ENCODE results near the gene CALCA.

Gene CALCA

DNA sequence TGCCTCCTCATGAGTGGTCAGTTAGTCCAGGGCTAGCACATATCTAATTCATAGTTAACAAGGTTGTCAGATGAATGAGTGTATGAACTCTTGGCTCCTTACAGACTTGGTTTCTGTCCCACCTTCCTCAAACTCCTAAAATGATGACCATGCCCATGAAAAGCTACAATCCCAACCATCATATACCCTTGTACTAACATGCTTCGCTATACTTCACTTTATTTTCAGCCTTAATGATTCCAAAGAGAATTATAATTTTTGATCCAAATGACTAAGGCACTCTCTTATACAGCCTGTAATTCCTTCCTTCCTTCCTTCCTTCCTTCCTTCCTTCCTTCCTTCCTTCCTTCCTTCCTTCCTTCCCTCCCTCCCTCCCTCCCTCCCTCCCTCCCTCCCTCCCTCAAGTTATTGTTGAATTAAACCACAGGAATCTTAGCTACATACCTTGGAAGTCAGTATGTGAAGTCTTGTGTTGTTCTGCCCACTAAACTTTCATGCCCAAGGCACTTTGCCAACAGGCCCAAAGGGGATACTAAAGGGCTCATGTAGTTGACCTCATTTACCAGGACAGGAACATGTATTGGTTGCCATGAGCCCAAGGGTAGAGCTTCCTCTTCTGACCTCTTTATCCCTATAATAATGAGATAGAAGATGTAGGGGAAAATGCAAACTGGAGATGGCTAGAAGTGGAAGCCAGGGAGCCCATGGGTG lies 37.4 kb downstream of the CALCA start:
- Histone ChIP-seq H3K9ac (ENCODE audit: low read length) (no peak overlapping the region), H3K4me1 (ENCODE audit: control insufficient read depth, low read depth, low read length) (no peaks in the 10 kb centered on the region), H2AK5ac (ENCODE audit: low read length) (no peak overlapping the region), H3K79me2 (ENCODE audit: control insufficient read depth, insufficient read depth, low read length) (no peaks in the 10 kb centered on the region), H3K56ac (ENCODE audit: low read length) (no peak overlapping the region), H3K4ac (ENCODE audit: low read depth, low read length) (no peak overlapping the region), H3K27me3 (ENCODE audit: insufficient read depth, low read length, poor library complexity) (no peaks in the 10 kb centered on the region), H2BK5ac (ENCODE audit: low read length) (no peak overlapping the region), H4K8ac (ENCODE audit: low read depth, low read length) (no peak overlapping the region), H4K5ac (ENCODE audit: low read length) (no peak overlapping the region), H3K79me1 (ENCODE audit: low read length) (no peaks in the 10 kb centered on the region), H2BK120ac (ENCODE audit: low read depth, low read length) (no peak overlapping the region), H3K27ac (ENCODE audit: low read depth, low read length) (no peak overlapping the region), H3K18ac (ENCODE audit: low read length) (no peak overlapping the region), H3K4me3 (ENCODE audit: low read length) (no peak overlapping the region), H2BK15ac (replicated peaks; ENCODE audit: low read depth) (no peak overlapping the region), H3K36me3 (ENCODE audit: control insufficient read depth, insufficient read depth, low read length) (no peaks in the 10 kb centered on the region), H3K4me2 (ENCODE audit: low read length) (no peak overlapping the region), H3K23ac (ENCODE audit: low read length) (no peak overlapping the region)
- DNase-seq = no peak
- no CpG with 5 or more reads among the region's 1 CpG for WGBS (ENCODE audit: extremely low coverage, insufficient coverage, low lambda C conversion rate)

DNA sequence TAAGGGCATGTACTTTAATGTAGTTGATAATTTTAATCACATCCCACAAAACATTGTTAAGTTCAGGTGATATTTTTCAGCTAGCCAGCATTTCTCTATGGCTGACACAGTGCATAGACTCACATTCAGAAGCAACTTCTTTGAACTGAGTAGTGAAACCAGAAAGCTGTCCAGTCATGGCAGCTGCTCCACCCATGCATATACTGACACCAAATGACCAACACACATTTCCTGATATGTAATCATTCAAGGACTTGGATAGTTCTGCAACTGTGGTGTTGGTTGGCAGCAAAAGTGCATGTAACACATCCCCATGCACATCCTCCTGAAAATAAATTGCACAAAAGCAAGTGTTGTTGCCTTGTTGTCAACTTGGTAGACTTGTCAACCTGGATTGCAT lies 39.7 kb downstream of the CALCA start:
- Histone ChIP-seq H3K4me2 (ENCODE audit: low read length) (no peak overlapping the region), H2AK5ac (ENCODE audit: low read length) (no peak overlapping the region), H3K18ac (ENCODE audit: low read length) (no peak overlapping the region), H3K4ac (ENCODE audit: low read depth, low read length) (no peak overlapping the region), H3K27ac (ENCODE audit: low read depth, low read length) (no peak overlapping the region), H3K79me2 (ENCODE audit: control insufficient read depth, insufficient read depth, low read length) (no peaks in the 10 kb centered on the region), H3K79me1 (ENCODE audit: low read length) (no peaks in the 10 kb centered on the region), H3K27me3 (ENCODE audit: insufficient read depth, low read length, poor library complexity) (no peaks in the 10 kb centered on the region), H2BK120ac (ENCODE audit: low read depth, low read length) (no peak overlapping the region), H3K23ac (ENCODE audit: low read length) (no peak overlapping the region), H2BK15ac (replicated peaks; ENCODE audit: low read depth) (no peak overlapping the region), H3K4me1 (ENCODE audit: control insufficient read depth, low read depth, low read length) (no peaks in the 10 kb centered on the region), H4K5ac (ENCODE audit: low read length) (no peak overlapping the region), H3K36me3 (ENCODE audit: control insufficient read depth, insufficient read depth, low read length) (no peaks in the 10 kb centered on the region), H4K8ac (ENCODE audit: low read depth, low read length) (no peak overlapping the region), H3K4me3 (ENCODE audit: low read length) (no peak overlapping the region), H3K56ac (ENCODE audit: low read length) (no peak overlapping the region), H2BK5ac (ENCODE audit: low read length) (no peak overlapping the region), H3K9ac (ENCODE audit: low read length) (no peak overlapping the region)
- no peak for DNase-seq

DNA sequence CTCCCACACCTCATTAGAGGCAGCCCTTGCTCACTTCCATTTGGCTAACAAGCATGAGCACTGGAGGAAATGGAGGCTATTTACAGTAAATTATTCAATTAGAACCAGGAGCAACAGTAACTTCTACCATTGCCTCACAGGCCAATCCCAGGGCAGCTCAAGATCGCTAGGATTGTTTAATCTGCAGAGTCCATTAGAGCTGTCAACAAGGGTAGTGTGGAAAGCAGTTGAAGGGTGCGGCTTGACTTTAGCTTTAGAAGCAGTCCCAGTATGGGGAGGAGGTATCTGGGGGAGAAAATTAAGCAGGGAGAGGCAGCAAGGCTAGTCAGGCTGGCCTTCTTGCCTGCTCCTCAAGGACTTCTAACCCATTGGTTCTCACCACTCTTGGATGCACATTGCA lies 41.8 kb downstream of the CALCA start:
- no peak overlapping the region for H3K27ac ChIP-seq (ENCODE audit: low read depth, low read length)
- no CpG with 5 or more reads among the region's 2 CpGs for WGBS (ENCODE audit: extremely low coverage, insufficient coverage, low lambda C conversion rate)
- no peak overlapping the region for H3K4ac ChIP-seq (ENCODE audit: low read depth, low read length)
- no peak overlapping the region for H4K5ac ChIP-seq (ENCODE audit: low read length)
- no peak overlapping the region for H2BK120ac ChIP-seq (ENCODE audit: low read depth, low read length)
- H3K79me1 ChIP-seq (ENCODE audit: low read length) = no peaks in the 10 kb centered on the region
- H3K36me3 ChIP-seq (ENCODE audit: control insufficient read depth, insufficient read depth, low read length) = no peaks in the 10 kb centered on the region
- H3K56ac ChIP-seq (ENCODE audit: low read length) = no peak overlapping the region
- no peak overlapping the region for H2BK5ac ChIP-seq (ENCODE audit: low read length)
- no peak overlapping the region for H3K4me2 ChIP-seq (ENCODE audit: low read length)
- H3K4me1 ChIP-seq (ENCODE audit: control insufficient read depth, low read depth, low read length) = no peaks in the 10 kb centered on the region
- H3K4me3 ChIP-seq (ENCODE audit: low read length) = no peak overlapping the region
- no peak overlapping the region for H2BK15ac ChIP-seq (replicated peaks; ENCODE audit: low read depth)
- H3K23ac ChIP-seq (ENCODE audit: low read length) = no peak overlapping the region
- H4K8ac ChIP-seq (ENCODE audit: low read depth, low read length) = no peak overlapping the region
- no peaks in the 10 kb centered on the region for H3K79me2 ChIP-seq (ENCODE audit: control insufficient read depth, insufficient read depth, low read length)
- DNase-seq = no peak
- no peak overlapping the region for H3K18ac ChIP-seq (ENCODE audit: low read length)
- H3K9ac ChIP-seq (ENCODE audit: low read length) = no peak overlapping the region
- no peak overlapping the region for H2AK5ac ChIP-seq (ENCODE audit: low read length)
- no peaks in the 10 kb centered on the region for H3K27me3 ChIP-seq (ENCODE audit: insufficient read depth, low read length, poor library complexity)

DNA sequence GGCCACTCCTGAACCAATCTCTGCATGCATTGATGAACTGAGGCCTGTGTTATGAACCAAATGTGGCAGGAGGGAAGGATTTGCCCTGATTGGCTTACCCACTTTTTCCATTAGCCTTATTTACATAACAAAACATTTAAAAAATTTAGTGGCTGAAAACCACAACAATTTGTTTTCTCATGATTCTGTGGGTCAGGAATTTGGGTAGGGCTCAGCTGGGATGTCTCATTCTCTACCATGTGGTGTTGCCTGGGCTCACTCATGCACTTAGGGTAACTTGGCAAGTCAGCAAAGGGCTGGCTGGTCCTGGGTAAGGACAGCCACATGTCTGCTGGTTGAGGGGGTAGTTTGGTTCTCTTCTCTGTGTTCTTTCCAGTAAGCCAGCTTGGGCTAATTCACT lies 45.0 kb downstream of the CALCA start:
- no peak overlapping the region for H2AK5ac ChIP-seq (ENCODE audit: low read length)

DNA sequence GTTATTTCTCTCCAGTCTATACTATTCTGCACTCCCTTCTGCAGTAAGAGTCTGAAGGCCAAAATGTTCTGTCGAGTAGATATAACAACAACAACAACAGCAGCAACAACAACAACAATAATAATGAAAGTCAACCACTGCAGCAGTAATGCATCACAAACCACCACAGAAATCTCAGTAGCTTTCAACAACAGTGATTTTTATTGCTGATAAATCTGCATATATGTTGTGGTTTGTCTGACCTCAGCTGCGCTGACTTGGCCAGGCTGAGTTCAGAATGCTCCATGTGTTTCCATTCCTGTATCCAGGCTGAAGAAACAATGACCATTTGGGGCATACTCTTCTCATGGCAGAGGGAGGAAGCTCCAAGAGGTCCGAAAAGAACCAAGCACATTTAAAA lies 47.8 kb downstream of the CALCA start:
- Histone ChIP-seq H3K4ac (ENCODE audit: low read depth, low read length) (no peak overlapping the region), H3K79me1 (ENCODE audit: low read length) (no peaks in the 10 kb centered on the region), H3K4me3 (ENCODE audit: low read length) (no peak overlapping the region), H4K5ac (ENCODE audit: low read length) (no peak overlapping the region), H2BK120ac (ENCODE audit: low read depth, low read length) (no peak overlapping the region), H4K8ac (ENCODE audit: low read depth, low read length) (no peak overlapping the region), H3K18ac (ENCODE audit: low read length) (no peak overlapping the region), H3K36me3 (ENCODE audit: control insufficient read depth, insufficient read depth, low read length) (no peaks in the 10 kb centered on the region), H3K79me2 (ENCODE audit: control insufficient read depth, insufficient read depth, low read length) (no peaks in the 10 kb centered on the region), H3K4me1 (ENCODE audit: control insufficient read depth, low read depth, low read length) (no peaks in the 10 kb centered on the region), H3K56ac (ENCODE audit: low read length) (no peak overlapping the region), H3K27ac (ENCODE audit: low read depth, low read length) (no peak overlapping the region), H3K4me2 (ENCODE audit: low read length) (no peak overlapping the region), H3K9ac (ENCODE audit: low read length) (no peak overlapping the region), H2BK5ac (ENCODE audit: low read length) (no peak overlapping the region), H3K27me3 (ENCODE audit: insufficient read depth, low read length, poor library complexity) (no peaks in the 10 kb centered on the region), H2BK15ac (replicated peaks; ENCODE audit: low read depth) (no peak overlapping the region), H3K23ac (ENCODE audit: low read length) (no peak overlapping the region), H2AK5ac (ENCODE audit: low read length) (no peak overlapping the region)
- DNase-seq = no peak
- no CpG with 5 or more reads among the region's 3 CpGs for WGBS (ENCODE audit: extremely low coverage, insufficient coverage, low lambda C conversion rate)

More for the DNA sequence above, 45.0 kb downstream of the CALCA start:
- no peak overlapping the region for H3K23ac ChIP-seq (ENCODE audit: low read length)
- no peak overlapping the region for H4K5ac ChIP-seq (ENCODE audit: low read length)
- H3K4ac ChIP-seq (ENCODE audit: low read depth, low read length) = no peak overlapping the region
- no peak overlapping the region for H3K4me2 ChIP-seq (ENCODE audit: low read length)
- H3K9ac ChIP-seq (ENCODE audit: low read length) = no peak overlapping the region
- H3K4me3 ChIP-seq (ENCODE audit: low read length) = no peak overlapping the region
- H3K27me3 ChIP-seq (ENCODE audit: insufficient read depth, low read length, poor library complexity) = no peaks in the 10 kb centered on the region
- H2BK120ac ChIP-seq (ENCODE audit: low read depth, low read length) = no peak overlapping the region
- no peak overlapping the region for H2BK15ac ChIP-seq (replicated peaks; ENCODE audit: low read depth)
- H3K36me3 ChIP-seq (ENCODE audit: control insufficient read depth, insufficient read depth, low read length) = no peaks in the 10 kb centered on the region
- H3K79me2 ChIP-seq (ENCODE audit: control insufficient read depth, insufficient read depth, low read length) = no peaks in the 10 kb centered on the region
- DNase-seq = peak; percentile 7
- no peaks in the 10 kb centered on the region for H3K4me1 ChIP-seq (ENCODE audit: control insufficient read depth, low read depth, low read length)
- H3K27ac ChIP-seq (ENCODE audit: low read depth, low read length) = no peak overlapping the region
- H3K56ac ChIP-seq (ENCODE audit: low read length) = no peak overlapping the region
- no peak overlapping the region for H3K18ac ChIP-seq (ENCODE audit: low read length)
- no peaks in the 10 kb centered on the region for H3K79me1 ChIP-seq (ENCODE audit: low read length)
- H2BK5ac ChIP-seq (ENCODE audit: low read length) = no peak overlapping the region
- no peak overlapping the region for H4K8ac ChIP-seq (ENCODE audit: low read depth, low read length)

All from mesendoderm (in vitro differentiated cells).